GM21528 (cell line): ENCODE data around the gene CHST9.
"Not testable (repeated sequence)": the region's sequence is repeated elsewhere in the genome, so short reads cannot be mapped to it uniquely, and the experiment has no call there.

Experiments
- ATAC-seq: cut with Tn5 transposase; IDR thresholded peaks from one replicate; pipeline ENCODE4 v1.9.1; 2021; ENCODE audit warnings: mild to moderate bottlenecking, moderate library complexity; ENCODE audit not compliant: unreplicated experiment, low FRiP score

Gene CHST9

GRCh38 chr18:27009293-27009692, 175.8 kb downstream of the CHST9 start:
- no peak for ATAC-seq

- ATAC-seq = no peak
Measured at GRCh38 chr18:27008575-27008974, 176.5 kb downstream of the CHST9 start.

GRCh38 chr18:27007880-27008279, 177.2 kb downstream of the CHST9 start:
- no peak for ATAC-seq

- ATAC-seq = no peak
Measured at GRCh38 chr18:27005589-27005988, 179.5 kb downstream of the CHST9 start.

- no peak for ATAC-seq
Measured at GRCh38 chr18:27004056-27004829, 180.9 kb downstream of the CHST9 start.

- ATAC-seq = no peak
Measured at GRCh38 chr18:26999797-27000196, 185.3 kb downstream of the CHST9 start.

- ATAC-seq = peak; percentile 55
Measured at GRCh38 chr18:26993568-26993967, 191.5 kb downstream of the CHST9 start.

- no peak for ATAC-seq
Measured at GRCh38 chr18:26992926-26993325, 192.2 kb downstream of the CHST9 start.

- ATAC-seq = no peak
Measured at GRCh38 chr18:26989842-26990241, 195.3 kb downstream of the CHST9 start.

- ATAC-seq = no peak
Measured at GRCh38 chr18:26981360-26982082, 203.6 kb downstream of the CHST9 start.

GRCh38 chr18:26978812-26979341, 206.2 kb downstream of the CHST9 start:
- ATAC-seq = peak; percentile 99

- no peak for ATAC-seq
Measured at GRCh38 chr18:26977781-26978180, 207.3 kb downstream of the CHST9 start.

GRCh38 chr18:26976206-26976605, 208.9 kb downstream of the CHST9 start:
- ATAC-seq = no peak

GRCh38 chr18:26972549-26972948, 212.6 kb downstream of the CHST9 start:
- ATAC-seq = not testable (repeated sequence)

GRCh38 chr18:26971409-26971808, 213.7 kb downstream of the CHST9 start:
- no peak for ATAC-seq

- ATAC-seq = no peak
Measured at GRCh38 chr18:26970637-26971036, 214.5 kb downstream of the CHST9 start.

- no peak for ATAC-seq
Measured at GRCh38 chr18:26965206-26965605, 219.9 kb downstream of the CHST9 start.

- ATAC-seq = no peak
Measured at GRCh38 chr18:26963292-26963691, 221.8 kb downstream of the CHST9 start.

GRCh38 chr18:26961839-26962238, 223.3 kb downstream of the CHST9 start:
- no peak for ATAC-seq

GRCh38 chr18:26960911-26961310, 224.2 kb downstream of the CHST9 start:
- no peak for ATAC-seq

- ATAC-seq = no peak
Measured at GRCh38 chr18:26956863-26957262, 228.2 kb downstream of the CHST9 start.

GRCh38 chr18:26948703-26949102, 236.4 kb downstream of the CHST9 start:
- no peak for ATAC-seq
